Measurements from ENCODE around the gene CD96.

The CD96 gene

GRCh38 chr3:111681661-111682426, 139.8 kb downstream of the CD96 start:
- DNase-seq, result no peak

DNA sequence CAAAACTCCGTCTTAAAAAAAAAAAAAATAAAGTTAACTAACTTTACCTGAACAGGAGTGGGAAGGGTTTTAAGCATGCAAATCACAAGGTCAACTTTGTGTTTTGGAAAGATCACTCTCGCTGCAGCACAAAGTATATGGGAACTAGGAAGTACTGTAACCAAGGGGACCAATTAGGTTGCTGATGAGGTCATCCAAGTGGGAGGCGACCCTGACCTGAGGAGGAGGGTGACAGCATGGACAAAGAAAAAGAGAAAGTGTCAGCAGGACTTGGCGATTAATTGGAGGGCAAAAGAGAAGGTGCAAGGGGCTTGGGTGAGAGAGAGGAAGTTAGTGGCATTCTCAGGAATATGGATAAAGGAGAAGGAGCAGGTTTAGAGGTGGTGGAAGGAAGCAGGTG, 142.6 kb downstream of the CD96 start:
- no peak for DNase-seq

- no peak for DNase-seq
Measured at GRCh38 chr3:111688190-111688800, 146.3 kb downstream of the CD96 start.

DNA sequence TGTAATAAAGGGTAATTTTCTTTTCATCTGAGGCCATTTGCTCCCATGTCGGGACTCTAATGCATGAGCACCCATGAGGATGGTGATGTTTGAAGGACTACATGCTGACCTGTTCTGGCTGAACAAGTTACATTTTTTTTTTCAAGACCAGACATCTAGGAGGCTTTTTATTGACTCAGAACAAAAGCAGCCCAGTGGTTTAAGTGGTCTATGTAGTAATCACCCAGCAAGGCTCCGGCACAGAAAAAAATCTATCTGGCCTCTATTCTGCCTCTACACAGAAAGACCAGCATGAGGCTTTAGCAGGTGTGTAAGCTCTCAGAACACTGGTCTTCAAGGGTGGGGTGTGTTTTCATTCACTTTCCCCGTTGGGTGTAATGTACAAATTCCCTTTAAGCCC, 148.2 kb downstream of the CD96 start:
- DNase-seq, result no peak

GRCh38 chr3:111691293-111691909, 149.4 kb downstream of the CD96 start:
- no peak for DNase-seq

- DNase-seq, result no peak
Measured at GRCh38 chr3:111692593-111693552, 150.9 kb downstream of the CD96 start.

DNA sequence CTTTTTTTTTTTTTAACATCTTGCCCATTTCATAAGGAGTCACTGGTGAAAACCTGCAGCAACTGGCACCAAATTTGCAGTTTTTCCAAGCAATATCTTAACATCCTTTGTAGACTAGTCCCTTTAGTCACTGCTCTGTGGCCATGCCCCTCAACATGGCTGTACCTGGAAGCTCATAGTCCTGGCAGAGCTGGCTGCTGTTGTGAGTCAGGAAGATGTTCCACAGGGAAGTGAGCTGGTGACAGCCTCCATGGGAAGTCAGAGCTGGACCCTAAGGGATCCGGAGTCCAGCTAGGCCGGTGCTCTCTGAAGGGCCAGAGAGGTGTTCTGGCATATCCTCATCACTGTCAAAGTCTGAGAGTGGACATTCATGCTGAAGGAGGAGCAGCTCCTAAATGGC, 152.5 kb downstream of the CD96 start:
- no peak for DNase-seq

DNA sequence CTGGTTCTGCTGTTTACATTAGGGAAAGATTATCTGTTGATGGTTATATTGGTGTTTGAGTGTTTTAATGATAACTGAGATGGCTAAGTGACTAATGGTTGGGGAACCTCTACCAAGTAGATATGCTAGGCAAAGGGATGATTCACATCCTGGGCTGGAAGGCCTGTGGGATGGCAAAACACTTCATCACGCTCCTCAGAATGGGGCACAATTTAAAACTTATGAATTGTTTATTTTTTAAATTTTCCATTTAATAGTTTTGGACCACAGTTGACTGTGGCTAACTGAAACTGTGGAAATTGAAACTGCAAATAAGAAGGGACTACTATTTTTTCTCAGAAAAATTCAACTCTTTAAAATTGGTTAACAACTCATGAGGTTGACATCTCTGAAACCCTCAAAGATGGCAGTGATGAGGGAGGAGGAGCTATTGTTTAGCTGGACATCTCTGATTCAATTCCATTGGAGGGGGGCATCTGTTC, 153.7 kb downstream of the CD96 start:
- DNase-seq, result no peak

DNA sequence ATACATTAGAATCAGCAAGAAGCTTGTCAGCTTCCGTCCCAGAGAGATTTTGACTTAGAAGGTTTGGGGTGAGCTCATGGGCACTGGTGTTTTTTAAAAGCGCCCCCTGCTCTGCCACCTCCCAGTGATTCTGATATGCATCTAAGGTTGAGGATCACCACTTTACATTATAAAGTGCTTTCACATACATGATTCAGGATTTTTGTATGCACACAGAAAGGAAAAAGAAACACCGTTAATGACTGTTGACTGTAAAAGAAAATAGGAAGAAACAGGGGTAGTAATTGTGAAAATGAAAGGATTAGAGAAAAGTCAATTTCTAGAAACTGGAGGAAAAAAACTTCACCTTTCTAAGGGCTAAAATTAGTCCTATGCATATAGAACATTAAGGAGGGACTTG, 158.1 kb downstream of the CD96 start:
- DNase-seq, result no peak

DNA sequence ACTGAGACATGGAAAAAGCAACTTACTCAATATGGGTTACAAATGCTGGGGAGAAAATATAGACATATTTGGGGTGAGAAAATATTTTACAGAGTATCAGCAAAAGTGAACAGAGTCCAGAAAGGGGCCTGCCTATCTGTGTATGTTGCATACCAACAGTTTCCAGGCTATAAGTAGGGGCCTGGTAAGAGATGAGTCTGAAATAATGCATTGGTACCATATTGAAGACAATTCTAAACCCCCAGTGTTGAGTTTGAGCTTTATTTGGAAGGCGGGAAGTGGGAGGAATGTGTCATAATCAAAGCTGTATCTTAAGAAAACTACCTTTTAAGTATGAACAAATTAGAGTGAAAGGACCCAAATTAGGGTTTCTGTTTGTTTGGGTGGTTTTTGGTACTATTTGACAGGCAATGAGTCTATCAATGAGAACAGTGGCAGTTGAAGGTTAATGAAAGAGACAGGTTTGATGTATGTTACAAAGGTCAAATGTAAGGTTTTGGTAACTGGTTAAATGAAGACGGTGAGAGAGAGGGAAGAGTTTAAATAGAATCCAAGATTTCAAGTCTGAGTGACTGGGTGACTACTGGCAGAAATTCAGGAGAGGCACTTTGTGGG, 159.4 kb downstream of the CD96 start:
- DNase-seq, result no peak

Data from stimulated activated naive CD4-positive, alpha-beta T cell treated with Interleukin-2 at 50 U/mL for 16 hours (primary cell).